H1 (cell line): ENCODE measurements around the gene TSHZ2. TPM values are rescaled to one million over a fixed set of nuclear protein-coding genes. Genes with fewer than 3 reads are reported as not detected.

Source experiments
- CTCF ChIA-PET: fragments of 300-600 bp; sonication (Branson Sonifier 250); formaldehyde crosslinking; loops from one replicate; lab custom pipeline; 2021; ENCODE audit not compliant: partially characterized antibody; lab: Charles Lee
- POLR2A ChIA-PET: fragments of 300-600 bp; sonication (Branson Sonifier 250); formaldehyde crosslinking; loops from one replicate; lab custom pipeline; 2021; ENCODE audit warnings: inconsistent platforms; ENCODE audit not compliant: partially characterized antibody; lab: Charles Lee
- DNase-seq, 2 experiments: peaks; one replicate each; pipeline versions ENCODE4 v3.0.0 to v3.0.0-alpha.2; 2010 to 2022; ENCODE audit warnings: low spot score in 2 of 2, low read depth in 1 of 2, mixed read lengths in 1 of 2
- FAIRE-seq: peaks from 2 replicates; lab custom pipeline; 2011; peaks lifted over from hg19 to GRCh38; lab: Jason Lieb, UNC
- H2AFZ ChIP-seq: 2 replicates; pipeline ENCODE4 v1.8.1; 2012; ENCODE audit warnings: low read length, inconsistent platforms
- H2AK5ac ChIP-seq: 2 replicates; pipeline ENCODE4 v1.6.1; 2013; ENCODE audit warnings: low read depth, low read length
- H2BK120ac ChIP-seq: replicated peaks from 2 replicates; pipeline ENCODE3; 2013; ENCODE audit warnings: low read depth, low read length, inconsistent platforms
- H2BK12ac ChIP-seq: 2 replicates; pipeline ENCODE4 v1.6.1; 2013; ENCODE audit warnings: low read depth, low read length
- H2BK15ac ChIP-seq: 2 replicates; pipeline ENCODE4 v1.6.1; 2013; ENCODE audit warnings: low read length
- H2BK20ac ChIP-seq: 2 replicates; pipeline ENCODE4 v1.6.1; 2013; ENCODE audit warnings: low read length
- H2BK5ac ChIP-seq: 2 replicates; pipeline ENCODE4 v1.6.1; 2013; ENCODE audit warnings: low read depth, low read length
- H3K14ac ChIP-seq: 2 replicates; pipeline ENCODE4 v1.6.1; 2013; ENCODE audit warnings: inconsistent platforms; ENCODE audit not compliant: insufficient read length
- H3K18ac ChIP-seq: 2 replicates; pipeline ENCODE4 v1.6.1; 2013; ENCODE audit warnings: low read length; ENCODE audit errors: extremely low read depth
- H3K23ac ChIP-seq: 2 replicates; pipeline ENCODE4 v1.6.1; 2013; ENCODE audit warnings: inconsistent platforms; ENCODE audit not compliant: insufficient read length
- H3K23me2 ChIP-seq: 2 replicates; pipeline ENCODE4 v1.6.1; 2013; ENCODE audit warnings: low read depth, low read length
- H3K27ac ChIP-seq: 2 replicates; pipeline ENCODE4 v1.6.1; 2011; ENCODE audit warnings: low read depth, low read length, inconsistent platforms
- H3K27me3 ChIP-seq, 4 experiments: replicated peaks in 1 of 4; 1 replicate in 1 of 4; 2 replicates in 3 of 4; pipeline versions ENCODE4 v1.6.1 to v1.8.1; 2011 to 2013; ENCODE audit warnings: low read length in 3 of 4, mild to moderate bottlenecking in 3 of 4, inconsistent platforms in 2 of 4, mixed read lengths in 2 of 4, moderate library complexity in 1 of 4; ENCODE audit not compliant: control insufficient read depth in 3 of 4, insufficient read depth in 3 of 4; ENCODE audit errors: extremely low read depth in 1 of 4
- H3K36me3 ChIP-seq, 4 experiments: 2 replicates each; pipeline versions ENCODE4 v1.6.1 to v1.8.1; 2011 to 2013; ENCODE audit warnings: mild to moderate bottlenecking in 4 of 4, low read length in 3 of 4, moderate library complexity in 2 of 4, control low read depth in 1 of 4, inconsistent platforms in 1 of 4; ENCODE audit not compliant: insufficient read depth in 4 of 4, control insufficient read depth in 2 of 4
- H3K4ac ChIP-seq: replicated peaks from 2 replicates; pipeline ENCODE3; 2013; ENCODE audit warnings: low read length, low read depth, mixed read lengths, inconsistent platforms; ENCODE audit not compliant: insufficient read length
- H3K4me1 ChIP-seq, 4 experiments: replicated peaks in 1 of 4; 1 replicate in 1 of 4; 2 replicates in 3 of 4; pipeline versions ENCODE4 v1.6.1 to v1.8.1; 2011 to 2013; ENCODE audit warnings: low read length in 3 of 4, inconsistent platforms in 2 of 4, mixed read lengths in 1 of 4; ENCODE audit not compliant: insufficient read depth in 4 of 4, control insufficient read depth in 3 of 4
- H3K4me2 ChIP-seq, 2 experiments: 2 replicates each; pipeline versions ENCODE4 v1.6.1 to v1.8.1; 2011 to 2013; ENCODE audit warnings: low read depth in 2 of 2, low read length in 2 of 2, control low read depth in 1 of 2, inconsistent platforms in 1 of 2, mild to moderate bottlenecking in 1 of 2; ENCODE audit not compliant: insufficient read depth in 1 of 2
- H3K4me3 ChIP-seq, 4 experiments: fragments of 200-600, 300-600 bp in 1 of 4; sonication (generic), shearing (Covaris generic), sonication (Bioruptor Twin) in 1 of 4; 2 replicates each; pipeline versions ENCODE4 v1.5.1 to v1.8.1; 2011 to 2016; ENCODE audit warnings: low read length in 4 of 4, low read depth in 3 of 4, control low read depth in 2 of 4, inconsistent platforms in 2 of 4, mild to moderate bottlenecking in 2 of 4, mixed read lengths in 1 of 4, moderate library complexity in 1 of 4; ENCODE audit not compliant: insufficient read depth in 2 of 4; ENCODE audit errors: extremely low read depth in 1 of 4
- H3K56ac ChIP-seq: replicated peaks from 2 replicates; pipeline ENCODE3; 2013; ENCODE audit warnings: low read depth, mild to moderate bottlenecking, mixed read lengths, low read length, inconsistent platforms; ENCODE audit not compliant: insufficient read length
- H3K79me1 ChIP-seq: 2 replicates; pipeline ENCODE4 v1.6.1; 2013; ENCODE audit warnings: low read depth, low read length, control low read depth
- H3K79me2 ChIP-seq, 2 experiments: 2 replicates each; pipeline versions ENCODE4 v1.6.1 to v1.8.1; 2012 to 2013; ENCODE audit warnings: low read length in 2 of 2, mild to moderate bottlenecking in 2 of 2, inconsistent platforms in 1 of 2; ENCODE audit not compliant: insufficient read depth in 2 of 2, control insufficient read depth in 1 of 2
- H3K9ac ChIP-seq, 4 experiments: replicated peaks in 1 of 4; 1 replicate in 1 of 4; 2 replicates in 3 of 4; pipeline versions ENCODE4 v1.6.1 to v1.8.1; 2011 to 2013; ENCODE audit warnings: low read depth in 3 of 4, low read length in 3 of 4, control low read depth in 2 of 4, mild to moderate bottlenecking in 2 of 4, moderate library complexity in 2 of 4, inconsistent platforms in 1 of 4; ENCODE audit errors: extremely low read depth in 1 of 4
- H3K9me3 ChIP-seq, 2 experiments: 2 replicates each; pipeline versions ENCODE4 v1.6.1 to v1.8.1; 2012 to 2013; ENCODE audit warnings: mild to moderate bottlenecking in 2 of 2, moderate library complexity in 2 of 2, control low read depth in 1 of 2, inconsistent platforms in 1 of 2, low read depth in 1 of 2, low read length in 1 of 2, mixed read lengths in 1 of 2; ENCODE audit not compliant: insufficient read depth in 2 of 2
- H4K20me1 ChIP-seq, 2 experiments: replicated peaks in 1 of 2; 2 replicates each; pipeline versions ENCODE3 to v1.8.1; 2011 to 2013; ENCODE audit warnings: inconsistent platforms in 2 of 2, low read length in 2 of 2, mild to moderate bottlenecking in 1 of 2; ENCODE audit not compliant: insufficient read depth in 2 of 2, control insufficient read depth in 1 of 2
- H4K5ac ChIP-seq: 2 replicates; pipeline ENCODE4 v1.6.1; 2013; ENCODE audit warnings: low read length, low read depth, mixed read lengths, inconsistent platforms; ENCODE audit not compliant: insufficient read length
- H4K8ac ChIP-seq: 2 replicates; pipeline ENCODE4 v1.8.0; 2013; ENCODE audit warnings: mild to moderate bottlenecking, moderate library complexity, low read length, inconsistent platforms; ENCODE audit not compliant: insufficient read depth; ENCODE audit errors: extremely low read depth
- H4K91ac ChIP-seq: replicated peaks from 2 replicates; pipeline ENCODE3; 2013; ENCODE audit warnings: low read length, mixed read lengths, inconsistent platforms; ENCODE audit not compliant: insufficient read length
- CHD2 ChIP-seq: IDR thresholded peaks from 2 replicates; pipeline ENCODE4 v1.6.1; 2012; ENCODE audit warnings: low read length, improper control_type of control experiment
- CTBP2 ChIP-seq: IDR thresholded peaks from 2 replicates; pipeline ENCODE4 v1.7.0; 2011; ENCODE audit warnings: borderline replicate concordance, mild to moderate bottlenecking, moderate library complexity, mixed read lengths, low read length; ENCODE audit not compliant: insufficient read depth, insufficient read length
- FOSL1 ChIP-seq: IDR thresholded peaks from 2 replicates; pipeline ENCODE4 v1.6.1; 2011; ENCODE audit warnings: mild to moderate bottlenecking, low read depth, low read length, moderate library complexity; ENCODE audit not compliant: insufficient read depth
- GABPA ChIP-seq: IDR thresholded peaks from 2 replicates; pipeline ENCODE4 v1.6.1; 2011; ENCODE audit warnings: mild to moderate bottlenecking, low read length, moderate library complexity, borderline replicate concordance; ENCODE audit not compliant: insufficient read depth
- MAFK ChIP-seq: IDR thresholded peaks from 2 replicates; pipeline ENCODE4 v1.6.1; 2012; ENCODE audit warnings: low read depth, mild to moderate bottlenecking, improper control_type of control experiment, low read length
- POU5F1 ChIP-seq: IDR thresholded peaks from 2 replicates; pipeline ENCODE4 v1.6.1; 2011; ENCODE audit warnings: low read depth, mild to moderate bottlenecking, low read length, moderate library complexity
- RAD21 ChIP-seq, 2 experiments: IDR thresholded peaks in 1 of 2; conservative IDR thresholded peaks in 1 of 2; 2 replicates each; pipeline ENCODE4 v1.6.1; 2011; ENCODE audit warnings: low read depth in 2 of 2, low read length in 2 of 2, improper control_type of control experiment in 1 of 2, inconsistent platforms in 1 of 2, mild to moderate bottlenecking in 1 of 2, moderate library complexity in 1 of 2
- SP1 ChIP-seq: IDR thresholded peaks from 2 replicates; pipeline ENCODE4 v1.6.1; 2011; ENCODE audit warnings: low read depth, low read length
- SP2 ChIP-seq: IDR thresholded peaks from 2 replicates; pipeline ENCODE4 v1.6.1; 2012; ENCODE audit warnings: mild to moderate bottlenecking, low read length, inconsistent platforms
- SRF ChIP-seq: IDR thresholded peaks from 2 replicates; pipeline ENCODE4 v1.6.1; 2011; ENCODE audit warnings: mild to moderate bottlenecking, low read depth, low read length, moderate library complexity
- TAF7 ChIP-seq: optimal IDR thresholded peaks from 2 replicates; pipeline ENCODE3; 2011; ENCODE audit warnings: low read depth, mild to moderate bottlenecking, inconsistent platforms, low read length, moderate library complexity, borderline replicate concordance
- ZNF274 ChIP-seq: IDR thresholded peaks from 2 replicates; pipeline ENCODE4 v1.7.0; 2012; ENCODE audit warnings: low read length, borderline replicate concordance; ENCODE audit errors: extremely low read depth
- WGBS, 2 experiments: shearing (Covaris generic) in 1 of 2; methylation state at CpG; one replicate each; pipeline versions ENCODE4 v1.1.6 to v1.1.7; 2013 to 2015; ENCODE audit warnings: low lambda C conversion rate in 2 of 2, mixed read lengths in 2 of 2, inconsistent platforms in 1 of 2, low coverage in 1 of 2, missing lambda C conversion rate in 1 of 2; ENCODE audit not compliant: insufficient replicate concordance in 2 of 2, insufficient coverage in 1 of 2, insufficient read length in 1 of 2; ENCODE audit errors: extremely low coverage in 1 of 2, missing lambda C conversion rate in 1 of 2; 5-methylcytosine and 5-hydroxymethylcytosine counted together
- polyA plus RNA-seq, 7 experiments: library from polyadenylated mRNA; depleted of rRNA in 3 of 7; stranded (reverse) in 5 of 7; unstranded in 2 of 7; fragments of >200 nt in 5 of 7; fragments of 200-250 nt in 2 of 7; gene quantifications; 1 replicate in 5 of 7; 2 replicates in 1 of 7; 4 replicates in 1 of 7; pipeline versions ENCODE4 v1.2.1 to v1.2.3, GENCODE V29; 2011 to 2013; ENCODE audit warnings: missing spikeins in 2 of 7, mixed read lengths in 2 of 7
- total RNA-seq: library from RNA; stranded (reverse); fragmentation: NEBNext Ultra II Directional; extraction: Animal tissue kit (Norgen Biotek cat#: 25700); gene quantifications from 2 replicates; pipeline ENCODE4 v1.2.1, GENCODE V29; 2021
- TF ChIP-seq, protein P1 (sequence below): IDR thresholded peaks from 2 replicates; pipeline ENCODE4 v1.6.1; 2012; ENCODE audit warnings: inconsistent platforms

Gene TSHZ2
- total and polyA plus RNA-seq, 2 of the 8 experiments (the other 6 are each of a cell fraction or from before 2014, with no cell fraction given): 0.14 to 0.30 TPM

DNA sequence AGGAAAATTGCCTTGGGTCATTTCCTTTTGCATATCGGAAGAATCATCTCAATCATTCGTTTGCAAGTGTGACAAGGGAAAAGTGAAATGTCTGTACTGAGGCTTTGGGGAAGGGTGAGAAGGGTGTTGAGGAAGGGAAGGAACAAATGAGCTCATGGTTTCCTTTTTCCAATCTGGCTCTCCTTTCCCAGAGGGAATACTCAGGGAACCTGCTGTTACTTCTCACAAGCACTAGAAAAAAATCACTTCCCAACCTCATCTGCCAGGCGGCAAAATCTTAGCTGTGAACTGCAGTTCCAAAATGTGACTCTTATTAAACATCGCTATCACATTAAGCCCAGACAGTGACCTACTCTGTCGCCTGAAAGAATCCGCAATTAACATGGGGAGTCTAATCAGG is 363.4 kb downstream of the TSHZ2 start:
- H2BK120ac ChIP-seq: no peak overlapping the region
- H3K56ac ChIP-seq: no peak overlapping the region
- no peaks in the 10 kb centered on the region for H4K20me1 ChIP-seq
- no peak overlapping the region for H3K4me3 ChIP-seq
- WGBS, 2 experiments: 91% methylated on average over 6 of the region's 6 CpGs; no CpG with 5 or more reads in 1 of the 2 experiments
- no peak overlapping the region for H4K5ac ChIP-seq
- no peak overlapping the region for H4K8ac ChIP-seq
- H3K4ac ChIP-seq: no peak overlapping the region
- H3K4me2 ChIP-seq: no peak overlapping the region
- no peak overlapping the region for H2BK12ac ChIP-seq
- H3K27ac ChIP-seq: no peak overlapping the region
- CTCF ChIA-PET: interaction anchor here (0.6 kb wide), 1 partner anchor 325 kb away, joined by 3 read pairs; no protein-coding TSS in a partner anchor
- no peak overlapping the region for H2BK5ac ChIP-seq
- H3K9ac ChIP-seq: no peak overlapping the region
- TF ChIP-seq SP1: no peak
- no peak for TF ChIP-seq ZNF274
- TF ChIP-seq, protein P1, sequence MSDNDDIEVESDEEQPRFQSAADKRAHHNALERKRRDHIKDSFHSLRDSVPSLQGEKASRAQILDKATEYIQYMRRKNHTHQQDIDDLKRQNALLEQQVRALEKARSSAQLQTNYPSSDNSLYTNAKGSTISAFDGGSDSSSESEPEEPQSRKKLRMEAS: no peak
- TF ChIP-seq GABPA: no peak
- no peak for TF ChIP-seq TAF7
- no peak for TF ChIP-seq CHD2
- TF ChIP-seq SRF: no peak
- no peak for TF ChIP-seq SP2
- no peak for TF ChIP-seq CTBP2
- no peak for TF ChIP-seq RAD21 (IDR thresholded peaks at IDR 0.05 in 1 of 2, conservative IDR thresholded peaks at IDR 0.05 in 1 of 2; ENCODE audit: low read depth in 2 of 2, low read length in 2 of 2)
- no peak for TF ChIP-seq POU5F1
- TF ChIP-seq MAFK: no peak
- no peak for TF ChIP-seq FOSL1
- H3K27me3 ChIP-seq: no peaks in the 10 kb centered on the region
- H3K4me1 ChIP-seq: peaks cover 0 to 7% (median 1%) of the 10 kb centered on the region in 4 experiments; a peak in 2 of 7 replicates
- H3K23ac ChIP-seq: no peak overlapping the region
- no peak overlapping the region for H3K14ac ChIP-seq
- no peak overlapping the region for H2BK15ac ChIP-seq
- FAIRE-seq (no peak), DNase-seq (no peak)
- no peak overlapping the region for H2BK20ac ChIP-seq
- H2AFZ ChIP-seq: no peak overlapping the region
- no peak overlapping the region for H2AK5ac ChIP-seq
- H3K9me3 ChIP-seq: no peaks in the 10 kb centered on the region
- H3K36me3 ChIP-seq: no peaks in the 10 kb centered on the region
- POLR2A ChIA-PET: no interaction called here
- H3K23me2 ChIP-seq: no peaks in the 10 kb centered on the region
- H3K79me2 ChIP-seq: no peaks in the 10 kb centered on the region
- H4K91ac ChIP-seq: no peak overlapping the region
- no peak overlapping the region for H3K18ac ChIP-seq
- no peaks in the 10 kb centered on the region for H3K79me1 ChIP-seq
